H1 (cell line): ENCODE results near the gene RIMBP2. TPM values are rescaled to one million over a fixed set of nuclear protein-coding genes. Genes with fewer than 3 reads are reported as not detected.

Experiments
- ASH2L ChIP-seq: fragments of 200-600, 300-600 bp; sonication (generic); IDR thresholded peaks from one replicate; pipeline ENCODE4 v1.7.1; 2017; ENCODE audit warnings: low read length
- BCL11A ChIP-seq, 2 experiments: IDR thresholded peaks; one replicate each; pipeline ENCODE4 v1.6.1; 2011; ENCODE audit warnings: low read depth in 2 of 2, low read length in 2 of 2, mild to moderate bottlenecking in 2 of 2
- EZH2 ChIP-seq: fragments of 200-600 bp; sonication (generic); IDR thresholded peaks from 2 replicates; pipeline ENCODE4 v1.7.1; 2012; ENCODE audit warnings: low read depth, mild to moderate bottlenecking, moderate library complexity, low read length, inconsistent platforms; ENCODE audit not compliant: severe bottlenecking
- KDM1A ChIP-seq: fragments of 200-600, 300-600 bp; sonication (generic); IDR thresholded peaks from 2 replicates; pipeline ENCODE4 v1.7.1; 2016; ENCODE audit warnings: mild to moderate bottlenecking, low read length, borderline replicate concordance
- MAX ChIP-seq: IDR thresholded peaks from 2 replicates; pipeline ENCODE4 v1.6.1; 2012; ENCODE audit warnings: inconsistent platforms
- NRF1 ChIP-seq: IDR thresholded peaks from 2 replicates; pipeline ENCODE4 v1.6.1; 2011; ENCODE audit warnings: mild to moderate bottlenecking, low read depth, low read length, improper control_type of control experiment
- RFX5 ChIP-seq: IDR thresholded peaks from 2 replicates; pipeline ENCODE4 v1.6.1; 2011; ENCODE audit warnings: low read depth, low read length, improper control_type of control experiment, borderline replicate concordance
- SAP30 ChIP-seq: fragments of 300-600 bp; sonication (generic); IDR thresholded peaks from 2 replicates; pipeline ENCODE4 v1.7.1; 2012; ENCODE audit warnings: low read length, moderate library complexity, mild to moderate bottlenecking, inconsistent platforms; ENCODE audit not compliant: insufficient read depth, insufficient replicate concordance
- USF2 ChIP-seq: IDR thresholded peaks from 2 replicates; pipeline ENCODE4 v1.6.1; 2011; ENCODE audit warnings: low read length, improper control_type of control experiment
- polyA plus RNA-seq, 7 experiments: library from polyadenylated mRNA; depleted of rRNA in 3 of 7; stranded (reverse) in 5 of 7; unstranded in 2 of 7; fragments of >200 nt in 5 of 7; fragments of 200-250 nt in 2 of 7; gene quantifications; 1 replicate in 5 of 7; 2 replicates in 1 of 7; 4 replicates in 1 of 7; pipeline versions ENCODE4 v1.2.1 to v1.2.3, GENCODE V29; 2011 to 2013; ENCODE audit warnings: missing spikeins in 2 of 7, mixed read lengths in 2 of 7
- total RNA-seq: library from RNA; stranded (reverse); fragmentation: NEBNext Ultra II Directional; extraction: Animal tissue kit (Norgen Biotek cat#: 25700); gene quantifications from 2 replicates; pipeline ENCODE4 v1.2.1, GENCODE V29; 2021

The RIMBP2 gene
- total and polyA plus RNA-seq, 2 of the 8 experiments (the other 6 are each of a cell fraction or from before 2014, with no cell fraction given): 0.18 to 0.65 TPM

GRCh38 chr12:130614530-130614905, 101.6 kb downstream of the RIMBP2 start (continued):
- TF ChIP-seq BCL11A (IDR thresholded peaks at IDR 0.05; ENCODE audit: low read depth in 2 of 2, low read length in 2 of 2): no peak
- TF ChIP-seq USF2: no peak
- TF ChIP-seq SAP30: no peak
- TF ChIP-seq ASH2L: no peak
- no peak for TF ChIP-seq EZH2
- no peak for TF ChIP-seq RFX5
- no peak for TF ChIP-seq NRF1
- TF ChIP-seq MAX: no peak
- TF ChIP-seq KDM1A: no peak
- TF ChIP-seq, all 59 proteins: peak for 0
